OCI-LY1 (cell line): ENCODE measurements around the gene SENP1.

Source experiments
- H2AFZ ChIP-seq: fragments of 200-600 bp; sonication (generic), shearing (Covaris generic); 2 replicates; pipeline ENCODE4 v1.6.0; 2014; ENCODE audit warnings: antibody characterized with exemption, mild to moderate bottlenecking, low read length
- H3F3A ChIP-seq: fragments of 200-600 bp; sonication (generic), shearing (Covaris generic); 2 replicates; pipeline ENCODE4 v1.6.0; 2014; ENCODE audit warnings: mild to moderate bottlenecking, antibody characterized with exemption, low read length, moderate library complexity; ENCODE audit not compliant: insufficient read depth
- H3K27ac ChIP-seq: fragments of 200-600 bp; sonication (generic); 2 replicates; pipeline ENCODE4 v1.5.1; 2014; ENCODE audit warnings: low read length, mixed run types, mild to moderate bottlenecking, low read depth; ENCODE audit not compliant: poor library complexity, severe bottlenecking
- H3K27me3 ChIP-seq: fragments of 200-600 bp; sonication (generic); 2 replicates; pipeline ENCODE4 v1.6.0; 2014; ENCODE audit warnings: antibody characterized with exemption, mild to moderate bottlenecking, low read length, moderate library complexity; ENCODE audit not compliant: insufficient read depth
- H3K36me3 ChIP-seq: fragments of 200-600 bp; sonication (generic); 2 replicates; pipeline ENCODE4 v1.6.1; 2014; ENCODE audit warnings: mild to moderate bottlenecking, antibody characterized with exemption, low read length, moderate library complexity, mixed read lengths; ENCODE audit not compliant: insufficient read depth
- H3K4me1 ChIP-seq: fragments of 200-600 bp; sonication (generic); 2 replicates; pipeline ENCODE4 v1.5.1; 2014; ENCODE audit warnings: mild to moderate bottlenecking, low read length, moderate library complexity; ENCODE audit not compliant: insufficient read depth, severe bottlenecking
- H3K4me2 ChIP-seq: fragments of 200-600 bp; sonication (generic), shearing (Covaris generic); 2 replicates; pipeline ENCODE4 v1.6.1; 2014; ENCODE audit warnings: low read length
- H3K4me3 ChIP-seq: fragments of 200-600 bp; sonication (generic); 2 replicates; pipeline ENCODE4 v1.5.1; 2014; ENCODE audit warnings: low read length, low read depth, mild to moderate bottlenecking, mixed read lengths; ENCODE audit not compliant: poor library complexity, severe bottlenecking
- H3K79me2 ChIP-seq: fragments of 200-600 bp; shearing (Covaris generic); 2 replicates; pipeline ENCODE4 v1.6.1; 2016; ENCODE audit warnings: mixed run types, low read length, mixed read lengths; ENCODE audit not compliant: insufficient read depth
- H3K9ac ChIP-seq: fragments of 200-600 bp; sonication (generic), shearing (Covaris generic); 2 replicates; pipeline ENCODE4 v1.6.1; 2014; ENCODE audit warnings: mild to moderate bottlenecking, low read length, mixed read lengths
- H3K9me2 ChIP-seq: fragments of 200-600 bp; sonication (generic), shearing (Covaris generic); 2 replicates; pipeline ENCODE4 v1.6.1; 2014; ENCODE audit warnings: low read depth, mild to moderate bottlenecking, low read length, mixed read lengths
- H3K9me3 ChIP-seq: fragments of 200-600 bp; shearing (Covaris generic); 2 replicates; pipeline ENCODE4 v1.6.1; 2014; ENCODE audit warnings: low read length, mixed read lengths
- H4K20me1 ChIP-seq: fragments of 200-600 bp; sonication (generic), shearing (Covaris generic); 2 replicates; pipeline ENCODE4 v1.6.0; 2016; ENCODE audit warnings: mild to moderate bottlenecking, low read length; ENCODE audit not compliant: insufficient read depth
- CTCF ChIP-seq: fragments of 200-600 bp; sonication (generic), shearing (Covaris generic); IDR thresholded peaks from 2 replicates; pipeline ENCODE4 v1.5.1; 2017; ENCODE audit warnings: mild to moderate bottlenecking, antibody characterized with exemption, low read length, moderate library complexity, mixed read lengths
- EZH2 ChIP-seq: fragments of 200-600 bp; sonication (generic), shearing (Covaris generic); IDR thresholded peaks from 2 replicates; pipeline ENCODE4 v1.8.0; 2017; ENCODE audit warnings: borderline replicate concordance, mixed run types, mild to moderate bottlenecking, antibody characterized with exemption, low read length, moderate library complexity, mixed read lengths

Gene SENP1

GRCh38 chr12:48143898-48144297 is 38.0 kb upstream of the SENP1 start:
- no peak overlapping the region for H3K4me2 ChIP-seq
- no peaks in the 10 kb centered on the region for H3K27me3 ChIP-seq
- H3K9me3 ChIP-seq: no peaks in the 10 kb centered on the region
- no peak overlapping the region for H3K4me3 ChIP-seq
- TF ChIP-seq CTCF (no peak), EZH2 (no peak)
- no peaks in the 10 kb centered on the region for H4K20me1 ChIP-seq
- no peaks in the 10 kb centered on the region for H3F3A ChIP-seq
- H3K27ac ChIP-seq: no peak overlapping the region
- H3K4me1 ChIP-seq: no peaks in the 10 kb centered on the region
- peaks cover 96% of the 10 kb centered on the region for H3K36me3 ChIP-seq
- H3K9ac ChIP-seq: no peak overlapping the region
- no peaks in the 10 kb centered on the region for H3K9me2 ChIP-seq
- H2AFZ ChIP-seq: no peak overlapping the region
- H3K79me2 ChIP-seq: no peaks in the 10 kb centered on the region

- no peaks in the 10 kb centered on the region for H3K79me2 ChIP-seq
- no peak for TF ChIP-seq CTCF
- H3K36me3 ChIP-seq: peaks cover 95% of the 10 kb centered on the region
- no peaks in the 10 kb centered on the region for H4K20me1 ChIP-seq
- no peaks in the 10 kb centered on the region for H3K9me2 ChIP-seq
- no peaks in the 10 kb centered on the region for H3F3A ChIP-seq
- no peak overlapping the region for H3K27ac ChIP-seq
- no peak overlapping the region for H3K9ac ChIP-seq
- H2AFZ ChIP-seq: no peak overlapping the region
- H3K9me3 ChIP-seq: no peaks in the 10 kb centered on the region
- no peaks in the 10 kb centered on the region for H3K27me3 ChIP-seq
- no peak overlapping the region for H3K4me3 ChIP-seq
- H3K4me2 ChIP-seq: no peak overlapping the region
- no peaks in the 10 kb centered on the region for H3K4me1 ChIP-seq
Measured at GRCh38 chr12:48142818-48143674, 37.2 kb upstream of the SENP1 start.

GRCh38 chr12:48135027-48135426 is 29.1 kb upstream of the SENP1 start:
- TF ChIP-seq EZH2 (no peak), CTCF (no peak)
- H3K36me3 ChIP-seq: peaks cover 82% of the 10 kb centered on the region
- no peaks in the 10 kb centered on the region for H3K4me1 ChIP-seq
- H3K4me3 ChIP-seq: no peak overlapping the region
- H3F3A ChIP-seq: no peaks in the 10 kb centered on the region
- no peak overlapping the region for H3K4me2 ChIP-seq
- no peak overlapping the region for H2AFZ ChIP-seq
- H3K79me2 ChIP-seq: no peaks in the 10 kb centered on the region
- no peaks in the 10 kb centered on the region for H3K9me3 ChIP-seq
- no peak overlapping the region for H3K27ac ChIP-seq
- H3K9me2 ChIP-seq: no peaks in the 10 kb centered on the region
- H3K9ac ChIP-seq: no peak overlapping the region
- no peaks in the 10 kb centered on the region for H3K27me3 ChIP-seq
- H4K20me1 ChIP-seq: no peaks in the 10 kb centered on the region
